Glutamatergic neuron (in vitro differentiated cells): Measurements from ENCODE around the gene IDI2. TPM values are rescaled to one million over a fixed set of nuclear protein-coding genes. Genes with fewer than 3 reads are reported as not detected.

ENCODE experiments used
- DNase-seq: peaks from one replicate; pipeline ENCODE4 v3.0.0; 2022
- H3K27ac Mint-ChIP-seq: one replicate; pipeline ENCODE4 v1.8.0; 2020; ENCODE audit warnings: mild to moderate bottlenecking, mixed read lengths, inconsistent platforms; ENCODE audit not compliant: unreplicated experiment
- H3K27me3 Mint-ChIP-seq: one replicate; pipeline ENCODE4 v1.8.0; 2020; ENCODE audit warnings: mild to moderate bottlenecking, moderate library complexity, mixed read lengths, inconsistent platforms; ENCODE audit not compliant: unreplicated experiment
- H3K36me3 Mint-ChIP-seq: one replicate; pipeline ENCODE4 v1.8.0; 2020; ENCODE audit warnings: mild to moderate bottlenecking, mixed read lengths, inconsistent platforms; ENCODE audit not compliant: unreplicated experiment
- H3K4me1 Mint-ChIP-seq: one replicate; pipeline ENCODE4 v1.8.0; 2020; ENCODE audit warnings: mild to moderate bottlenecking, low read depth, mixed read lengths, inconsistent platforms; ENCODE audit not compliant: unreplicated experiment
- H3K4me3 Mint-ChIP-seq: one replicate; pipeline ENCODE4 v1.8.0; 2020; ENCODE audit warnings: mild to moderate bottlenecking, mixed read lengths, inconsistent platforms; ENCODE audit not compliant: unreplicated experiment
- H3K9me3 Mint-ChIP-seq: one replicate; pipeline ENCODE4 v1.8.0; 2020; ENCODE audit warnings: mild to moderate bottlenecking, moderate library complexity, mixed read lengths, inconsistent platforms; ENCODE audit not compliant: unreplicated experiment
- CTCF ChIP-seq: fragments of 200-600 bp; sonication (generic); IDR thresholded peaks from one replicate; pipeline ENCODE4 v1.5.0; 2021; ENCODE audit not compliant: partially characterized antibody, unreplicated experiment
- total RNA-seq: library from RNA; stranded (reverse); fragmentation: NEBNext Ultra II Directional; extraction: Animal tissue kit (Norgen Biotek cat#: 25700); gene quantifications from one replicate; pipeline ENCODE4 v1.2.1, GENCODE V29; 2021; ENCODE audit not compliant: unreplicated experiment

IDI2 gene
- total RNA-seq, 1 donor from 2014 or later = not detected

DNA sequence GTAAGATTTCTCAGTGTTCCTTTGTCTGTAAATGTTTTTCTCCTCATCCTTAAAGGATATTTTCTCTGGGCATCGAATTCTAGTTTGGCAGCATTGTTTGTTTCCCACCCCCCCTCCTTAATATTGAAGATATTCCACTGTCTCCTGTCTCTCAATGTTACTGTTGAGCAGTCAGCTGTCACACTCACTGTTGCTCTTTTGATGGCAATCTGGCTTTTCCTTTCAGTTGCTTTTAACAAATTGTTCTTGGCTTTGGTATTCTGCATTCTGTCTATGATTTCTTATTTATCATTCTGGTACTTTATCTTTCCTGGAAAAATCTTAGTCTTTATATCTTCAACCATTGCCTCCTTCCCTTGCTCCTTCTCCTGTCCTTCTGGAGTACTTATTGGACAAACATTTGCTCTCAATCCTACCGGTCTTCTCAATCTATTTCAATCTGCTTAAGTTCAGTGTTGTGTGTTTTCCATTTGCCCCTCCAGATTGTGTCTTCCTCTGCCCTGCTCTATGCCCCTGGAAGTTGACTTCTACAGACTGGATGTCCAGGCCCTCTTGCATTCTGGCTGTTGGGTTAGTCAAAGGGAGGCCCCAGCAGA, 46.7 kb downstream of the IDI2 start:
- DNase-seq = no peak
- no peak overlapping the region for H3K27ac Mint-ChIP-seq
- peaks cover 30% of the 10 kb centered on the region for H3K36me3 Mint-ChIP-seq
- H3K9me3 Mint-ChIP-seq = peaks cover 13% of the 10 kb centered on the region
- H3K4me3 Mint-ChIP-seq = no peak overlapping the region
- no peaks in the 10 kb centered on the region for H3K4me1 Mint-ChIP-seq
- peaks cover 6% of the 10 kb centered on the region for H3K27me3 Mint-ChIP-seq
- TF ChIP-seq CTCF = no peak

- Mint-ChIP-seq H3K4me1 (no peaks in the 10 kb centered on the region), H3K27me3 (peaks cover 6% of the 10 kb centered on the region), H3K9me3 (peaks cover 12% of the 10 kb centered on the region), H3K36me3 (peaks cover 30% of the 10 kb centered on the region), H3K27ac (no peak overlapping the region), H3K4me3 (no peak overlapping the region)
- DNase-seq = no peak
- no peak for TF ChIP-seq CTCF
These were observed 49.3 kb downstream of the IDI2 start for GRCh38 chr10:976316-976715.

DNA sequence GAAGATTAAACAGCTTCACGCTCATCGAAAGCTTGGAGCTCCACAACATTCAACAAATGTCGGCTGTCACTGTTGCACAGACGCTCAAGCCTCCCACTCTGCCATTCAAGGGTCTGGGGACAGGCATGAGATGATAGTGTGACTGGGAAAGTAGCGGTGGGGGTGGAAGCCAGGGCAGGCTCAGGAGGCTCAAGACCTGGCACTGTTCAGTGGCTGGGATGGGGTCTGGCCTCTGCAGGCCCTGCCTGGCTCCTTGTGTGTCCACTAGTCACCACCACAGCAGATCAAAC, 50.9 kb downstream of the IDI2 start:
- H3K36me3 Mint-ChIP-seq = peaks cover 20% of the 10 kb centered on the region
- DNase-seq = no peak
- no peaks in the 10 kb centered on the region for H3K4me1 Mint-ChIP-seq
- H3K27ac Mint-ChIP-seq = no peak overlapping the region
- peaks cover 6% of the 10 kb centered on the region for H3K9me3 Mint-ChIP-seq
- no peak for TF ChIP-seq CTCF
- H3K4me3 Mint-ChIP-seq = no peak overlapping the region
- H3K27me3 Mint-ChIP-seq = no peaks in the 10 kb centered on the region

GRCh38 chr10:974038-974784, 51.4 kb downstream of the IDI2 start:
- TF ChIP-seq CTCF = no peak
- DNase-seq = no peak
- H3K4me3 Mint-ChIP-seq = no peak overlapping the region
- peaks cover 17% of the 10 kb centered on the region for H3K36me3 Mint-ChIP-seq
- no peaks in the 10 kb centered on the region for H3K27me3 Mint-ChIP-seq
- H3K27ac Mint-ChIP-seq = no peak overlapping the region
- no peaks in the 10 kb centered on the region for H3K4me1 Mint-ChIP-seq
- H3K9me3 Mint-ChIP-seq = peaks cover 6% of the 10 kb centered on the region

GRCh38 chr10:972763-973162, 52.9 kb downstream of the IDI2 start:
- Mint-ChIP-seq H3K4me1 (no peaks in the 10 kb centered on the region), H3K27ac (no peak overlapping the region), H3K36me3 (peaks cover 11% of the 10 kb centered on the region), H3K4me3 (no peak overlapping the region), H3K9me3 (peaks cover 1% of the 10 kb centered on the region), H3K27me3 (no peaks in the 10 kb centered on the region)
- TF ChIP-seq CTCF = no peak
- DNase-seq = no peak
